Measurements from ENCODE around the gene EMSY. TPM values are rescaled to one million over a fixed set of nuclear protein-coding genes. Genes with fewer than 3 reads are reported as not detected.

EMSY gene
- total and polyA plus RNA-seq, 9 of the 15 experiments (the other 6 are each of a cell fraction or from before 2014, with no cell fraction given), result 12.7 to 25.4 (median 17.9) TPM

GRCh38 chr11:76491644-76492043, 46.8 kb downstream of the EMSY start:
- Histone ChIP-seq H3K4me1 (replicated peaks in 1 of 2; ENCODE audit: control insufficient read depth in 2 of 2, insufficient read depth in 2 of 2, low read length in 2 of 2) (no peaks in the 10 kb centered on the region), H4K20me1 (replicated peaks; ENCODE audit: control insufficient read depth, insufficient read depth, low read length) (no peaks in the 10 kb centered on the region; the same call in 1 of the 2 replicates), H3K27me3 (ENCODE audit: control insufficient read depth in 2 of 2, insufficient read depth in 2 of 2, low read length in 2 of 2) (no peaks in the 10 kb centered on the region), H3K9me1 (ENCODE audit: control insufficient read depth, insufficient read depth, low read length) (no peaks in the 10 kb centered on the region), H3K4me2 (ENCODE audit: insufficient read depth, low read length) (no peak overlapping the region), H3K27ac (ENCODE audit: extremely low read depth, low read depth, low read length) (no peak overlapping the region), H3K9ac (ENCODE audit: insufficient read depth in 1 of 2, low read depth in 2 of 2, low read length in 2 of 2) (no peak overlapping the region), H3K79me2 (ENCODE audit: control insufficient read depth, insufficient read depth, low read length) (no peaks in the 10 kb centered on the region), H2AFZ (ENCODE audit: low read depth, low read length) (no peak overlapping the region), H3K9me3 (replicated peaks; ENCODE audit: control insufficient read depth, insufficient read depth, low read depth, low read length) (no peaks in the 10 kb centered on the region), H3K36me3 (ENCODE audit: control insufficient read depth, insufficient read depth, low read length) (peaks cover 20% of the 10 kb centered on the region), H3K4me3 (no peak overlapping the region)
- CTCF ChIA-PET (ENCODE audit: low intra/inter-chr PET ratio), result no interaction called here
- DNase-seq (ENCODE audit: extremely low read depth in 1 of 4, low spot score in 3 of 4), result no peak
- intact Hi-C loops (cut with micrococcal nuclease), result no loop called here
- no TSS peak for BruUV-seq (replicated peaks)
- no peak for FAIRE-seq
- WGBS (ENCODE audit: insufficient coverage, low coverage, missing lambda C conversion rate), result 93% methylated on average over 5 of the region's 5 CpGs
- in situ Hi-C loops (cut with MboI), result no loop called here
- POLR2A ChIA-PET, result interaction anchor here (1.9 kb wide), 1 partner anchor 15 kb away, joined by 7 read pairs; no protein-coding TSS in a partner anchor
- TF ChIP-seq, protein P1, sequence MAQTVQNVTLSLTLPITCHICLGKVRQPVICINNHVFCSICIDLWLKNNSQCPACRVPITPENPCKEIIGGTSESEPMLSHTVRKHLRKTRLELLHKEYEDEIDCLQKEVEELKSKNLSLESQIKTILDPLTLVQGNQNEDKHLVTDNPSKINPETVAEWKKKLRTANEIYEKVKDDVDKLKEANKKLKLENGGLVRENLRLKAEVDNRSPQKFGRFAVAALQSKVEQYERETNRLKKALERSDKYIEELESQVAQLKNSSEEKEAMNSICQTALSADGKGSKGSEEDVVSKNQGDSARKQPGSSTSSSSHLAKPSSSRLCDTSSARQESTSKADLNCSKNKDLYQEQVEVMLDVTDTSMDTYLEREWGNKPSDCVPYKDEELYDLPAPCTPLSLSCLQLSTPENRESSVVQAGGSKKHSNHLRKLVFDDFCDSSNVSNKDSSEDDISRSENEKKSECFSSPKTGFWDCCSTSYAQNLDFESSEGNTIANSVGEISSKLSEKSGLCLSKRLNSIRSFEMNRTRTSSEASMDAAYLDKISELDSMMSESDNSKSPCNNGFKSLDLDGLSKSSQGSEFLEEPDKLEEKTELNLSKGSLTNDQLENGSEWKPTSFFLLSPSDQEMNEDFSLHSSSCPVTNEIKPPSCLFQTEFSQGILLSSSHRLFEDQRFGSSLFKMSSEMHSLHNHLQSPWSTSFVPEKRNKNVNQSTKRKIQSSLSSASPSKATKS (CRISPR knock-in tag; IDR thresholded peaks at IDR 0.05), result no peak
- TF ChIP-seq STAT5B (CRISPR knock-in tag; IDR thresholded peaks at IDR 0.05), result no peak
- TF ChIP-seq NFIX (CRISPR knock-in tag; IDR thresholded peaks at IDR 0.05; ENCODE audit: low read depth), result no peak
- TF ChIP-seq PRMT5 (CRISPR knock-in tag; IDR thresholded peaks at IDR 0.05), result no peak
- TF ChIP-seq GATAD2B (IDR thresholded peaks at IDR 0.05; ENCODE audit: borderline replicate concordance), result no peak
- no peak for TF ChIP-seq RBM22 (IDR thresholded peaks at IDR 0.05; ENCODE audit: low read depth, low read length, poor library complexity, severe bottlenecking)
- TF ChIP-seq NRF1 (conservative IDR thresholded peaks at IDR 0.05 in 1 of 2, IDR thresholded peaks at IDR 0.05 in 1 of 2), result no peak
- TF ChIP-seq PHB2 (IDR thresholded peaks at IDR 0.05; ENCODE audit: low read depth), result no peak
- TF ChIP-seq BRD9 (IDR thresholded peaks at IDR 0.05; ENCODE audit: low read depth, partially characterized antibody), result no peak
- TF ChIP-seq IRF2 (CRISPR knock-in tag; IDR thresholded peaks at IDR 0.05), result no peak
- TF ChIP-seq, protein P2, sequence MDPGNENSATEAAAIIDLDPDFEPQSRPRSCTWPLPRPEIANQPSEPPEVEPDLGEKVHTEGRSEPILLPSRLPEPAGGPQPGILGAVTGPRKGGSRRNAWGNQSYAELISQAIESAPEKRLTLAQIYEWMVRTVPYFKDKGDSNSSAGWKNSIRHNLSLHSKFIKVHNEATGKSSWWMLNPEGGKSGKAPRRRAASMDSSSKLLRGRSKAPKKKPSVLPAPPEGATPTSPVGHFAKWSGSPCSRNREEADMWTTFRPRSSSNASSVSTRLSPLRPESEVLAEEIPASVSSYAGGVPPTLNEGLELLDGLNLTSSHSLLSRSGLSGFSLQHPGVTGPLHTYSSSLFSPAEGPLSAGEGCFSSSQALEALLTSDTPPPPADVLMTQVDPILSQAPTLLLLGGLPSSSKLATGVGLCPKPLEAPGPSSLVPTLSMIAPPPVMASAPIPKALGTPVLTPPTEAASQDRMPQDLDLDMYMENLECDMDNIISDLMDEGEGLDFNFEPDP (CRISPR knock-in tag; IDR thresholded peaks at IDR 0.05), result no peak
- no peak for TF ChIP-seq NR1H2 (CRISPR knock-in tag; IDR thresholded peaks at IDR 0.05)
- TF ChIP-seq, protein P3, sequence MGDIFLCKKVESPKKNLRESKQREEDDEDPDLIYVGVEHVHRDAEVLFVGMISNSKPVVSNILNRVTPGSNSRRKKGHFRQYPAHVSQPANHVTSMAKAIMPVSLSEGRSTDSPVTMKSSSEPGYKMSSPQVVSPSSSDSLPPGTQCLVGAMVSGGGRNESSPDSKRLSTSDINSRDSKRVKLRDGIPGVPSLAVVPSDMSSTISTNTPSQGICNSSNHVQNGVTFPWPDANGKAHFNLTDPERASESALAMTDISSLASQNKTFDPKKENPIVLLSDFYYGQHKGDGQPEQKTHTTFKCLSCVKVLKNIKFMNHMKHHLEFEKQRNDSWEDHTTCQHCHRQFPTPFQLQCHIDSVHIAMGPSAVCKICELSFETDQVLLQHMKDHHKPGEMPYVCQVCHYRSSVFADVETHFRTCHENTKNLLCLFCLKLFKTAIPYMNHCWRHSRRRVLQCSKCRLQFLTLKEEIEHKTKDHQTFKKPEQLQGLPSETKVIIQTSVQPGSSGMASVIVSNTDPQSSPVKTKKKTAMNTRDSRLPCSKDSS (IDR thresholded peaks at IDR 0.05; ENCODE audit: low read depth, partially characterized antibody), result no peak
- no peak for TF ChIP-seq ZBTB8A (IDR thresholded peaks at IDR 0.05; ENCODE audit: partially characterized antibody)
- no peak for TF ChIP-seq PRPF4 (IDR thresholded peaks at IDR 0.05; ENCODE audit: insufficient read depth, low read depth, low read length, poor library complexity, severe bottlenecking)
- no peak for TF ChIP-seq BHLHE40 (IDR thresholded peaks at IDR 0.05; ENCODE audit: low read length)
- no peak for TF ChIP-seq MCM7 (IDR thresholded peaks at IDR 0.05)
- no peak for TF ChIP-seq EZH2 (IDR thresholded peaks at IDR 0.05; ENCODE audit: borderline replicate concordance, low read depth, low read length)
- no peak for TF ChIP-seq GABPA (tag; conservative IDR thresholded peaks at IDR 0.05; ENCODE audit: low read depth)
- TF ChIP-seq ZC3H8 (IDR thresholded peaks at IDR 0.05), result no peak
- no peak for ATAC-seq

All from K562 (cell line).